ENCODE measurements around the gene FGGY.
"Not testable (repeated sequence)": the region's sequence is repeated elsewhere in the genome, so short reads cannot be mapped to it uniquely, and the experiment has no call there.

Gene FGGY

DNA sequence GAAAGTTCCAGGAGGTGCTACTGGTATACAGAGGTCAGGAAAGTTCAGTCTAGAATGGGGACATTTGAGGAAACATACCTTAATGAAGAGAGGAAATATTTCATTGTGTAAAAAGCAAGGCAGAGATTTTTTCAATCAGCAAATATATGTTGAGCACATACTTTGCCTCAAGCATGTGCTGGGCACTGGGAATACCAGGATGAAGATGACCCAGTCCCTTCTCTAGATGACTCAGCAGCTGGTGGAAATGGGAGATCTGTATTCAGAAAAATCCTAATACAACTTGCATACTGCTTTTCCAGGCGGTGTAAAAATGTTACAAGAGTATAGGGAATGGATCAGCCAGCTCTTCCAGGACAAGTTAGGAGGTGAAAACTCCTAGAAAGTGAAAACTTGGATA, 229.3 kb downstream of the FGGY start:
- H3K4me1 ChIP-seq (ENCODE audit: control insufficient read depth in 1 of 2, insufficient read depth in 2 of 2, low read length in 2 of 2) = no peaks in the 10 kb centered on the region
- no peak overlapping the region for H3K4me3 ChIP-seq (ENCODE audit: low read depth in 1 of 2, low read length in 2 of 2)
- H3K9ac ChIP-seq (ENCODE audit: low read depth in 1 of 2, low read length in 2 of 2) = no peak overlapping the region
- no peak overlapping the region for H3K27ac ChIP-seq (ENCODE audit: low read depth, low read length)
- no peaks in the 10 kb centered on the region for H3K9me3 ChIP-seq (ENCODE audit: control insufficient read depth in 1 of 2, low read length in 2 of 2)
- no peaks in the 10 kb centered on the region for H3K36me3 ChIP-seq (ENCODE audit: control insufficient read depth in 1 of 2, insufficient read depth in 2 of 2, low read length in 2 of 2)
- H3K27me3 ChIP-seq (ENCODE audit: control insufficient read depth in 1 of 2, insufficient read depth in 2 of 2, low read length in 2 of 2) = no peaks in the 10 kb centered on the region

DNA sequence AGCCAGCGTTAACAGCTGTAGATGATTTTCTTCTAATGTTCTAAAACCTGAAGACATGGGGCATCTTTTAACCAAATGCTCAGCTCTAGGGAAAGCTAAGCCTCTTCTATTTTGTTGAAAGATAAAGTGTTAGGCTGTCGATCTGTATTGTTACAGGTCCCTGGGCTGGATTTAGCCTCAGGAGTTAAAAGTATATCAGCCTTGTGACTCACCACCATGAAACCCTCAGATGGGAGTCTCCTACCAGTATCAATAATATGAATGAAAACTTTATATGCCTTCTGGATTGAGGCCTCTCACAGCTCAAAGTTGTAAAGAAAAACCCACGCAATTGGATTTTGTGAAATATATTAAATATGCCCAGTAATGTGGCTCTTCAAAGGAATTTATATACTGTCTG, 231.6 kb downstream of the FGGY start:
- H3K9me3 ChIP-seq (ENCODE audit: control insufficient read depth in 1 of 2, low read length in 2 of 2) = no peaks in the 10 kb centered on the region
- H3K4me3 ChIP-seq (ENCODE audit: low read depth in 1 of 2, low read length in 2 of 2) = no peak overlapping the region
- no peaks in the 10 kb centered on the region for H3K27me3 ChIP-seq (ENCODE audit: control insufficient read depth in 1 of 2, insufficient read depth in 2 of 2, low read length in 2 of 2)
- H3K27ac ChIP-seq (ENCODE audit: low read depth, low read length) = no peak overlapping the region
- H3K36me3 ChIP-seq (ENCODE audit: control insufficient read depth in 1 of 2, insufficient read depth in 2 of 2, low read length in 2 of 2) = no peaks in the 10 kb centered on the region
- no peak overlapping the region for H3K9ac ChIP-seq (ENCODE audit: low read depth in 1 of 2, low read length in 2 of 2)
- H3K4me1 ChIP-seq (ENCODE audit: control insufficient read depth in 1 of 2, insufficient read depth in 2 of 2, low read length in 2 of 2) = no peaks in the 10 kb centered on the region

GRCh38 chr1:59528900-59529299, 232.0 kb downstream of the FGGY start:
- H3K36me3 ChIP-seq (ENCODE audit: control insufficient read depth in 1 of 2, insufficient read depth in 2 of 2, low read length in 2 of 2) = no peaks in the 10 kb centered on the region
- no peak overlapping the region for H3K27ac ChIP-seq (ENCODE audit: low read depth, low read length)
- H3K9ac ChIP-seq (ENCODE audit: low read depth in 1 of 2, low read length in 2 of 2) = no peak overlapping the region
- no peak overlapping the region for H3K4me3 ChIP-seq (ENCODE audit: low read depth in 1 of 2, low read length in 2 of 2)
- H3K9me3 ChIP-seq (ENCODE audit: control insufficient read depth in 1 of 2, low read length in 2 of 2) = no peaks in the 10 kb centered on the region
- H3K27me3 ChIP-seq (ENCODE audit: control insufficient read depth in 1 of 2, insufficient read depth in 2 of 2, low read length in 2 of 2) = no peaks in the 10 kb centered on the region
- H3K4me1 ChIP-seq (ENCODE audit: control insufficient read depth in 1 of 2, insufficient read depth in 2 of 2, low read length in 2 of 2) = no peaks in the 10 kb centered on the region

- Histone ChIP-seq H3K9me3 (ENCODE audit: control insufficient read depth in 1 of 2, low read length in 2 of 2) (no peaks in the 10 kb centered on the region), H3K4me1 (ENCODE audit: control insufficient read depth in 1 of 2, insufficient read depth in 2 of 2, low read length in 2 of 2) (no peaks in the 10 kb centered on the region)
These were observed 233.2 kb downstream of the FGGY start for GRCh38 chr1:59530119-59530518.

DNA sequence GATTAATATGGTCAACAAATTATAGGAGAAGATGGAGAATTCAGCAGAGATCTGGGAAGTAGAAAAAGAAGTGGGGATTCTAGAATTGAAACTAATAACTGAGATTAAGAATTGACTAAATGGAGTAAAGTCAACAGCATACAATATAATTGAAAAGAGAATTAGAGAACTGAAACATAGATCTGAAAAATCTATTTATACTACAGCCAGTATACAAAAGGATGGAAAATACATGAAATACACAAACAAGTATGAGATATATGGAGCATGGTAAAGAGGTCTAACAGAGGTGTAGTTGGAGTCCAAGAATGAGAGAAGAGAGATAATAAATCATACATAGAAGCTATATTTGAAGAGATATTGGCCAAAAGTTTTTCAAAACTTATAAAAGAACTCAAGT, 235.2 kb downstream of the FGGY start:
- no peaks in the 10 kb centered on the region for H3K27me3 ChIP-seq (ENCODE audit: control insufficient read depth in 1 of 2, insufficient read depth in 2 of 2, low read length in 2 of 2)
- H3K27ac ChIP-seq (ENCODE audit: low read depth, low read length) = no peak overlapping the region
- no peaks in the 10 kb centered on the region for H3K4me1 ChIP-seq (ENCODE audit: control insufficient read depth in 1 of 2, insufficient read depth in 2 of 2, low read length in 2 of 2)
- H3K9ac ChIP-seq (ENCODE audit: low read depth in 1 of 2, low read length in 2 of 2) = no peak overlapping the region
- H3K9me3 ChIP-seq (ENCODE audit: control insufficient read depth in 1 of 2, low read length in 2 of 2) = no peaks in the 10 kb centered on the region
- H3K4me3 ChIP-seq (ENCODE audit: low read depth in 1 of 2, low read length in 2 of 2) = no peak overlapping the region
- no peaks in the 10 kb centered on the region for H3K36me3 ChIP-seq (ENCODE audit: control insufficient read depth in 1 of 2, insufficient read depth in 2 of 2, low read length in 2 of 2)

More at GRCh38 chr1:59530119-59530518, 233.2 kb downstream of the FGGY start:
- Histone ChIP-seq H3K36me3 (ENCODE audit: control insufficient read depth in 1 of 2, insufficient read depth in 2 of 2, low read length in 2 of 2) (no peaks in the 10 kb centered on the region), H3K27ac (ENCODE audit: low read depth, low read length) (no peak overlapping the region), H3K27me3 (ENCODE audit: control insufficient read depth in 1 of 2, insufficient read depth in 2 of 2, low read length in 2 of 2) (no peaks in the 10 kb centered on the region), H3K9ac (ENCODE audit: low read depth in 1 of 2, low read length in 2 of 2) (no peak overlapping the region), H3K4me3 (ENCODE audit: low read depth in 1 of 2, low read length in 2 of 2) (no peak overlapping the region)

GRCh38 chr1:59538476-59538875, 241.6 kb downstream of the FGGY start:
- not testable (repeated sequence) for H3K27me3 ChIP-seq (ENCODE audit: control insufficient read depth in 1 of 2, insufficient read depth in 2 of 2, low read length in 2 of 2); H3K27ac ChIP-seq (ENCODE audit: low read depth, low read length); H3K4me3 ChIP-seq (ENCODE audit: low read depth in 1 of 2, low read length in 2 of 2); H3K9ac ChIP-seq (ENCODE audit: low read depth in 1 of 2, low read length in 2 of 2); H3K36me3 ChIP-seq (ENCODE audit: control insufficient read depth in 1 of 2, insufficient read depth in 2 of 2, low read length in 2 of 2); H3K9me3 ChIP-seq (ENCODE audit: control insufficient read depth in 1 of 2, low read length in 2 of 2)
- peaks cover 8 to 20% of the 10 kb centered on the region in 2 donors for H3K4me1 ChIP-seq (ENCODE audit: control insufficient read depth in 1 of 2, insufficient read depth in 2 of 2, low read length in 2 of 2)

GRCh38 chr1:59539961-59540681, 243.2 kb downstream of the FGGY start:
- no peaks in the 10 kb centered on the region for H3K9me3 ChIP-seq (ENCODE audit: control insufficient read depth in 1 of 2, low read length in 2 of 2)
- H3K4me3 ChIP-seq (ENCODE audit: low read depth in 1 of 2, low read length in 2 of 2) = no peak overlapping the region
- H3K4me1 ChIP-seq (ENCODE audit: control insufficient read depth in 1 of 2, insufficient read depth in 2 of 2, low read length in 2 of 2) = peaks cover 20 to 30% of the 10 kb centered on the region in 2 donors
- H3K9ac ChIP-seq (ENCODE audit: low read depth in 1 of 2, low read length in 2 of 2) = no peak overlapping the region
- H3K27ac ChIP-seq (ENCODE audit: low read depth, low read length) = no peak overlapping the region
- no peaks in the 10 kb centered on the region for H3K27me3 ChIP-seq (ENCODE audit: control insufficient read depth in 1 of 2, insufficient read depth in 2 of 2, low read length in 2 of 2)
- H3K36me3 ChIP-seq (ENCODE audit: control insufficient read depth in 1 of 2, insufficient read depth in 2 of 2, low read length in 2 of 2) = no peaks in the 10 kb centered on the region

DNA sequence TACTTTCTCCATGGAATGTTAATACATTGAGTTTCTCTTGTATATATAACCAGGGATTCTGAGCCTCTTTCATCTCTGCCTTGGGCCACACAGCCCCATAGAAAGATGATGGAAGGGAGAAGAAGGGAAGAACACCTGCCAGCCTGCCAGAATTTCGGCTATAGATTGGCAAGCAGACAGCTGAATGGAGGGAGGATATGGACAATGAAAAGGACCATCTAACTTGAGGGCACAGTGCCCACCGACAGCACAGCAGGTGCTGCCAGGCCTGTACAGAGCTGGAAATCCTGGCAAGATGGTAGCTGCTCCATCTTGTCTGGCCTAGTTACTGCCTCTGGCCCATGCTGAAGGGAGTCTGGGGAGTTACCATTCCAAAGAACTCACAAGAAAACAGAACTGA, 244.3 kb downstream of the FGGY start:
- Histone ChIP-seq H3K4me3 (ENCODE audit: low read depth in 1 of 2, low read length in 2 of 2) (no peak overlapping the region), H3K9ac (ENCODE audit: low read depth in 1 of 2, low read length in 2 of 2) (no peak overlapping the region), H3K27ac (ENCODE audit: low read depth, low read length) (no peak overlapping the region), H3K4me1 (ENCODE audit: control insufficient read depth in 1 of 2, insufficient read depth in 2 of 2, low read length in 2 of 2) (peaks cover 20 to 30% of the 10 kb centered on the region in 2 donors), H3K27me3 (ENCODE audit: control insufficient read depth in 1 of 2, insufficient read depth in 2 of 2, low read length in 2 of 2) (no peaks in the 10 kb centered on the region), H3K36me3 (ENCODE audit: control insufficient read depth in 1 of 2, insufficient read depth in 2 of 2, low read length in 2 of 2) (no peaks in the 10 kb centered on the region), H3K9me3 (ENCODE audit: control insufficient read depth in 1 of 2, low read length in 2 of 2) (no peaks in the 10 kb centered on the region)

GRCh38 chr1:59541891-59542290, 245.0 kb downstream of the FGGY start:
- no peaks in the 10 kb centered on the region for H3K27me3 ChIP-seq (ENCODE audit: control insufficient read depth in 1 of 2, insufficient read depth in 2 of 2, low read length in 2 of 2)
- H3K4me3 ChIP-seq (ENCODE audit: low read depth in 1 of 2, low read length in 2 of 2) = no peak overlapping the region
- no peaks in the 10 kb centered on the region for H3K36me3 ChIP-seq (ENCODE audit: control insufficient read depth in 1 of 2, insufficient read depth in 2 of 2, low read length in 2 of 2)
- H3K9ac ChIP-seq (ENCODE audit: low read depth in 1 of 2, low read length in 2 of 2) = no peak overlapping the region
- no peak overlapping the region for H3K27ac ChIP-seq (ENCODE audit: low read depth, low read length)
- H3K9me3 ChIP-seq (ENCODE audit: control insufficient read depth in 1 of 2, low read length in 2 of 2) = no peaks in the 10 kb centered on the region
- peaks cover 20 to 30% of the 10 kb centered on the region in 2 donors for H3K4me1 ChIP-seq (ENCODE audit: control insufficient read depth in 1 of 2, insufficient read depth in 2 of 2, low read length in 2 of 2)

GRCh38 chr1:59543211-59543668, 246.3 kb downstream of the FGGY start:
- Histone ChIP-seq H3K9me3 (ENCODE audit: control insufficient read depth in 1 of 2, low read length in 2 of 2) (no peaks in the 10 kb centered on the region), H3K4me1 (ENCODE audit: control insufficient read depth in 1 of 2, insufficient read depth in 2 of 2, low read length in 2 of 2) (peaks cover 20 to 30% of the 10 kb centered on the region in 2 donors), H3K27ac (ENCODE audit: low read depth, low read length) (peak overlapping the region; percentile 7), H3K36me3 (ENCODE audit: control insufficient read depth in 1 of 2, insufficient read depth in 2 of 2, low read length in 2 of 2) (no peaks in the 10 kb centered on the region), H3K9ac (ENCODE audit: low read depth in 1 of 2, low read length in 2 of 2) (peak overlapping the region in 1 of 2 donors; percentile 21), H3K27me3 (ENCODE audit: control insufficient read depth in 1 of 2, insufficient read depth in 2 of 2, low read length in 2 of 2) (no peaks in the 10 kb centered on the region), H3K4me3 (ENCODE audit: low read depth in 1 of 2, low read length in 2 of 2) (no peak overlapping the region)
